CD8-positive, alpha-beta memory T cell (primary cell): Measurements from ENCODE around the gene WNK1. TPM values are rescaled to one million over a fixed set of nuclear protein-coding genes. Genes with fewer than 3 reads are reported as not detected.
A peak's percentile ranks its signal among the peaks of the same experiment; 100 is the strongest.

Experiments
- CTCF ChIA-PET: fragments of 350-600 bp; sonication (Branson Sonifier 250); formaldehyde crosslinking; loops from one replicate; lab custom pipeline; 2021; ENCODE audit warnings: antibody characterized with exemption; lab: Charles Lee
- POLR2A ChIA-PET: fragments of 350-600 bp; sonication (Branson Sonifier 250); formaldehyde crosslinking; loops from one replicate; lab custom pipeline; 2021; ENCODE audit warnings: antibody characterized with exemption; lab: Charles Lee
- DNase-seq, 5 donors: peaks; one replicate each; pipeline versions ENCODE4 v3.0.0 to v3.0.0-alpha.2; 2020 to 2022; ENCODE audit warnings: mixed read lengths in 1 of 5
- H3K27ac ChIP-seq: one replicate; pipeline ENCODE4 v1.7.0; 2013; ENCODE audit warnings: low read depth, mild to moderate bottlenecking, low read length, moderate library complexity
- H3K27me3 ChIP-seq: 2 replicates; pipeline ENCODE4 v1.7.0; 2013; ENCODE audit warnings: low read length, mild to moderate bottlenecking; ENCODE audit not compliant: insufficient read depth, poor library complexity, severe bottlenecking
- H3K36me3 ChIP-seq: 2 replicates; pipeline ENCODE4 v1.7.0; 2013; ENCODE audit warnings: mild to moderate bottlenecking, low read length, moderate library complexity; ENCODE audit not compliant: insufficient read depth
- H3K4me1 ChIP-seq: 2 replicates; pipeline ENCODE4 v1.7.0; 2013; ENCODE audit warnings: mild to moderate bottlenecking, low read length, moderate library complexity; ENCODE audit not compliant: insufficient read depth
- H3K4me3 ChIP-seq: 2 replicates; pipeline ENCODE4 v1.7.0; 2013; ENCODE audit warnings: mild to moderate bottlenecking, low read length
- H3K9me3 ChIP-seq: 2 replicates; pipeline ENCODE4 v1.7.0; 2013; ENCODE audit warnings: mild to moderate bottlenecking, low read length
- H3K27ac Mint-ChIP-seq, 8 donors: one replicate each; pipeline ENCODE4 v1.8.0; 2020 to 2021; ENCODE audit warnings: mixed read lengths in 8 of 8, mild to moderate bottlenecking in 6 of 8, inconsistent platforms in 3 of 8, moderate library complexity in 3 of 8
- H3K27me3 Mint-ChIP-seq, 2 donors: one replicate each; pipeline ENCODE4 v1.8.0; 2020 to 2021; ENCODE audit warnings: mixed read lengths in 2 of 2, mild to moderate bottlenecking in 1 of 2, moderate library complexity in 1 of 2
- H3K36me3 Mint-ChIP-seq, 3 donors: one replicate each; pipeline ENCODE4 v1.8.0; 2020 to 2021; ENCODE audit warnings: mixed read lengths in 3 of 3, inconsistent platforms in 1 of 3, mild to moderate bottlenecking in 1 of 3
- H3K4me1 Mint-ChIP-seq, 3 donors: one replicate each; pipeline ENCODE4 v1.8.0; 2020 to 2021; ENCODE audit warnings: mixed read lengths in 3 of 3, inconsistent platforms in 1 of 3, mild to moderate bottlenecking in 1 of 3
- H3K4me3 Mint-ChIP-seq, 7 donors: one replicate each; pipeline ENCODE4 v1.8.0; 2020 to 2021; ENCODE audit warnings: mixed read lengths in 7 of 7, mild to moderate bottlenecking in 6 of 7, moderate library complexity in 4 of 7, inconsistent platforms in 2 of 7
- H3K9me3 Mint-ChIP-seq, 5 donors: one replicate each; pipeline ENCODE4 v1.8.0; 2020 to 2022; ENCODE audit warnings: mixed read lengths in 5 of 5, mild to moderate bottlenecking in 3 of 5, moderate library complexity in 2 of 5, inconsistent platforms in 1 of 5
- polyA plus RNA-seq: library from polyadenylated mRNA; unstranded; fragments of 300-500 nt; fragmentation: Illumina TruSeq; gene quantifications from one replicate; pipeline ENCODE4 v1.2.3, GENCODE V29; 2021
- total RNA-seq, 2 experiments: library from RNA; stranded (reverse); gene quantifications; one replicate each; pipeline ENCODE4 v1.2.3, GENCODE V29; 2021

The WNK1 gene
- total and polyA plus RNA-seq, 3 experiments from 2014 or later = 47.4 to 176 (median 174) TPM

- no peaks in the 10 kb centered on the region for H3K9me3 Mint-ChIP-seq
- H3K4me3 Mint-ChIP-seq = peak overlapping the region in 6 of 7 donors; percentile 50 to 75 (median 67)
- H3K4me1 Mint-ChIP-seq = peaks cover 58 to 88% (median 82%) of the 10 kb centered on the region in 3 donors
- ChIA-PET CTCF (interaction anchor here (1.1 to 2.2 kb wide), 6 partner anchors 14 to 190 kb away, joined by 3 to 7 read pairs (median 5); no protein-coding TSS in a partner anchor), POLR2A (interaction anchor here (0.7 to 1.3 kb wide), 3 partner anchors 9 to 117 kb away, joined by 3 read pairs; no protein-coding TSS in a partner anchor)
- Histone ChIP-seq H3K27me3 (no peaks in the 10 kb centered on the region), H3K4me3 (no peak overlapping the region), H3K9me3 (no peaks in the 10 kb centered on the region), H3K36me3 (no peaks in the 10 kb centered on the region), H3K4me1 (peaks cover 35% of the 10 kb centered on the region), H3K27ac (no peak overlapping the region)
- H3K27ac Mint-ChIP-seq = peak overlapping the region; percentile 22 to 89 (median 62)
- H3K27me3 Mint-ChIP-seq = no peaks in the 10 kb centered on the region
- peaks cover 2 to 41% (median 4%) of the 10 kb centered on the region in 3 donors for H3K36me3 Mint-ChIP-seq
- no peak for DNase-seq
These were observed 7.2 kb downstream of the WNK1 start for GRCh38 chr12:759628-760027.

- Mint-ChIP-seq H3K4me3 (peak overlapping the region in 5 of 7 donors; percentile 4 to 55 (median 29)), H3K27me3 (no peaks in the 10 kb centered on the region), H3K9me3 (no peaks in the 10 kb centered on the region), H3K4me1 (peaks cover 54 to 86% (median 85%) of the 10 kb centered on the region in 3 donors), H3K36me3 (peaks cover 2 to 39% (median 4%) of the 10 kb centered on the region in 3 donors), H3K27ac (peak overlapping the region in 7 of 8 donors; percentile 43 to 69 (median 54))
- DNase-seq = no peak
- Histone ChIP-seq H3K4me3 (no peak overlapping the region), H3K27ac (no peak overlapping the region), H3K27me3 (no peaks in the 10 kb centered on the region), H3K36me3 (no peaks in the 10 kb centered on the region), H3K9me3 (no peaks in the 10 kb centered on the region), H3K4me1 (peaks cover 35% of the 10 kb centered on the region)
- CTCF ChIA-PET = interaction anchor here (1.2 to 2.1 kb wide), 6 partner anchors 10 to 192 kb away, joined by 3 to 7 read pairs (median 5); partner anchors contain the start of gene WNK1
- POLR2A ChIA-PET = interaction anchor here (0.6 kb wide), 1 partner anchor 8 kb away, joined by 4 read pairs; no protein-coding TSS in a partner anchor
These were observed 8.9 kb downstream of the WNK1 start for GRCh38 chr12:761256-761655.

GRCh38 chr12:765840-766239 is 13.5 kb downstream of the WNK1 start:
- H3K4me1 ChIP-seq = peaks cover 34% of the 10 kb centered on the region

GRCh38 chr12:768434-768833 is 16.1 kb downstream of the WNK1 start:
- Mint-ChIP-seq H3K27me3 (no peaks in the 10 kb centered on the region), H3K4me1 (peaks cover 60 to 89% (median 83%) of the 10 kb centered on the region in 3 donors), H3K27ac (peak overlapping the region in 7 of 8 donors; percentile 10 to 89 (median 68)), H3K36me3 (peaks cover 0 to 25% (median 0%) of the 10 kb centered on the region in 3 donors), H3K4me3 (peak overlapping the region in 3 of 7 donors; percentile 26 to 76 (median 74)), H3K9me3 (no peaks in the 10 kb centered on the region)
- ChIA-PET CTCF (interaction anchor here (1.0 to 1.3 kb wide), 2 partner anchors 20 to 153 kb away, joined by 3 read pairs; no protein-coding TSS in a partner anchor), POLR2A (interaction anchor here (0.6 kb wide), 1 partner anchor 83 kb away, joined by 5 read pairs; no protein-coding TSS in a partner anchor)
- no peak overlapping the region for H3K27ac ChIP-seq
- no peaks in the 10 kb centered on the region for H3K9me3 ChIP-seq
- H3K36me3 ChIP-seq = no peaks in the 10 kb centered on the region
- peaks cover 50% of the 10 kb centered on the region for H3K4me1 ChIP-seq
- DNase-seq = no peak
- no peaks in the 10 kb centered on the region for H3K27me3 ChIP-seq
- H3K4me3 ChIP-seq = no peak overlapping the region

More at GRCh38 chr12:765840-766239, 13.5 kb downstream of the WNK1 start:
- H3K9me3 Mint-ChIP-seq = no peaks in the 10 kb centered on the region
- Histone ChIP-seq H3K36me3 (no peaks in the 10 kb centered on the region), H3K27me3 (no peaks in the 10 kb centered on the region), H3K4me3 (no peak overlapping the region), H3K9me3 (no peaks in the 10 kb centered on the region), H3K27ac (no peak overlapping the region)
- DNase-seq = no peak
- H3K27me3 Mint-ChIP-seq = no peaks in the 10 kb centered on the region
- peak overlapping the region in 4 of 8 donors; percentile 4 to 32 (median 14) for H3K27ac Mint-ChIP-seq
- ChIA-PET CTCF (interaction anchor here (0.6 to 1.4 kb wide), 3 partner anchors 11 to 15 kb away, joined by 3 read pairs; no protein-coding TSS in a partner anchor), POLR2A (no interaction called here)
- H3K4me1 Mint-ChIP-seq = peaks cover 60 to 88% (median 85%) of the 10 kb centered on the region in 3 donors
- peaks cover 2 to 38% (median 4%) of the 10 kb centered on the region in 3 donors for H3K36me3 Mint-ChIP-seq
- peak overlapping the region in 1 of 7 donors; percentile 42 for H3K4me3 Mint-ChIP-seq

GRCh38 chr12:770479-770878 is 18.1 kb downstream of the WNK1 start:
- H3K27me3 ChIP-seq = no peaks in the 10 kb centered on the region
- Mint-ChIP-seq H3K27me3 (no peaks in the 10 kb centered on the region), H3K9me3 (no peaks in the 10 kb centered on the region), H3K36me3 (peaks cover 0 to 13% (median 0%) of the 10 kb centered on the region in 3 donors), H3K27ac (peak overlapping the region in 3 of 8 donors; percentile 6 to 52 (median 41)), H3K4me3 (peak overlapping the region in 5 of 7 donors; percentile 36 to 55 (median 46)), H3K4me1 (peaks cover 70 to 92% (median 91%) of the 10 kb centered on the region in 3 donors)
- peaks cover 67% of the 10 kb centered on the region for H3K4me1 ChIP-seq
- no peak overlapping the region for H3K4me3 ChIP-seq
- ChIA-PET POLR2A (interaction anchor here (0.5 kb wide), 1 partner anchor 12 kb away, joined by 3 read pairs; no protein-coding TSS in a partner anchor), CTCF (interaction anchor here (1.5 kb wide), 2 partner anchors 20 to 195 kb away, joined by 4 to 7 read pairs; no protein-coding TSS in a partner anchor)
- H3K36me3 ChIP-seq = no peaks in the 10 kb centered on the region
- no peak overlapping the region for H3K27ac ChIP-seq
- H3K9me3 ChIP-seq = no peaks in the 10 kb centered on the region
- DNase-seq = no peak

- no peaks in the 10 kb centered on the region for H3K9me3 Mint-ChIP-seq
These were observed 19.8 kb downstream of the WNK1 start for GRCh38 chr12:772056-772697.

GRCh38 chr12:774051-774614 is 21.8 kb downstream of the WNK1 start:
- peaks cover 75 to 96% (median 95%) of the 10 kb centered on the region in 3 donors for H3K4me1 Mint-ChIP-seq
- H3K4me3 Mint-ChIP-seq = peak overlapping the region in 5 of 7 donors; percentile 12 to 44 (median 34)
- no peak for DNase-seq
- H3K9me3 ChIP-seq = no peaks in the 10 kb centered on the region
- peak overlapping the region; percentile 66 to 88 (median 80) for H3K27ac Mint-ChIP-seq
- ChIA-PET POLR2A (no interaction called here), CTCF (interaction anchor here (1.4 to 5.0 kb wide), 3 partner anchors 14 to 198 kb away, joined by 5 to 35 read pairs (median 14); partner anchors contain the start of gene WNK1)
- no peak overlapping the region for H3K27ac ChIP-seq
- no peaks in the 10 kb centered on the region for H3K27me3 ChIP-seq
- peaks cover 79% of the 10 kb centered on the region for H3K4me1 ChIP-seq
- H3K27me3 Mint-ChIP-seq = no peaks in the 10 kb centered on the region
- no peaks in the 10 kb centered on the region for H3K36me3 ChIP-seq
- no peaks in the 10 kb centered on the region for H3K9me3 Mint-ChIP-seq
- peaks cover 0 to 4% (median 0%) of the 10 kb centered on the region in 3 donors for H3K36me3 Mint-ChIP-seq
- no peak overlapping the region for H3K4me3 ChIP-seq

More at GRCh38 chr12:772056-772697, 19.8 kb downstream of the WNK1 start:
- peaks cover 0 to 9% (median 0%) of the 10 kb centered on the region in 3 donors for H3K36me3 Mint-ChIP-seq
- H3K27me3 ChIP-seq = no peaks in the 10 kb centered on the region
- ChIA-PET POLR2A (no interaction called here), CTCF (interaction anchor here (1.2 to 1.3 kb wide), 2 partner anchors 9 to 44 kb away, joined by 3 to 5 read pairs; no protein-coding TSS in a partner anchor)
- H3K4me1 Mint-ChIP-seq = peaks cover 75 to 96% (median 95%) of the 10 kb centered on the region in 3 donors
- peak overlapping the region; percentile 3 to 83 (median 68) for H3K27ac Mint-ChIP-seq
- H3K27ac ChIP-seq = no peak overlapping the region
- H3K4me1 ChIP-seq = peaks cover 74% of the 10 kb centered on the region
- H3K27me3 Mint-ChIP-seq = no peaks in the 10 kb centered on the region
- no peak overlapping the region for H3K4me3 ChIP-seq
- peak overlapping the region in 4 of 7 donors; percentile 10 to 62 (median 52) for H3K4me3 Mint-ChIP-seq
- H3K36me3 ChIP-seq = no peaks in the 10 kb centered on the region
- no peaks in the 10 kb centered on the region for H3K9me3 ChIP-seq
- DNase-seq = no peak
